GM10847 (cell line): Measurements from ENCODE around the gene AGL.

Source experiments
- POLR2A ChIP-seq: IDR thresholded peaks from 2 replicates; pipeline ENCODE4 v1.6.1; 2011; ENCODE audit not compliant: insufficient read length; ENCODE audit errors: extremely low read depth

Gene AGL

DNA sequence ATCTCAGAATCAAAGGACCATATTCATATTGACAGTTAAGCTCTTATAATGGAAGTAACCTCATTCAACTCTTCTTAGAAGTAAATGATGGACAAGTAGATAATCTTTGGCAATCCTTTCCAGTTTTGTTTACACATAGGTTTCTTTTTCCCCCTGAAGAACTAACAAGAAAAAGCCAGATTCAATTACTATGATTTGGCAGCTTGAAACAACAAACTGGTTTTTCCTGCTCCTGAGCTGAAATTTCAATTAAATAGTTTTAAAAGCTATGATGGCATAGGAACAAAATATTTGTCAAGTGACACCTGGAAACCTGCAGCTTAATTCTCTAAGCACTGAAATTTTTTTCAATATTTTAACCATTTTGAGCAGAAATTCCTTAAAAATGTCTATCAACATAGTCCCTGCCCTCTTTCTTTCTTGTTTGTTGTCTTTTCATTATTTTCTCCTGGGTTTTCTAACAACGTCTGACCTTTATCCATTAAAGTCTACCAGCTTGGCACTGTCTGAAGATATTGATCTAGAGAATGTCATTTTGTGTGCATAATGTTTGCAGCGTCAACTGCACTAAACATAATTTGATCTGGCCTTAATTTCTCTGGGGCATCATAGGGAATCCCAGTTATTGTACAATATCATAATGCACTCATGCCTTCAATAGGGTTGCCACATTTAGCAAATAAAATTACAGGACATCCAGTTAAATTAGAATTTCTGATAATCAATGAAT, 115.7 kb downstream of the AGL start:
- no peak for TF ChIP-seq POLR2A

DNA sequence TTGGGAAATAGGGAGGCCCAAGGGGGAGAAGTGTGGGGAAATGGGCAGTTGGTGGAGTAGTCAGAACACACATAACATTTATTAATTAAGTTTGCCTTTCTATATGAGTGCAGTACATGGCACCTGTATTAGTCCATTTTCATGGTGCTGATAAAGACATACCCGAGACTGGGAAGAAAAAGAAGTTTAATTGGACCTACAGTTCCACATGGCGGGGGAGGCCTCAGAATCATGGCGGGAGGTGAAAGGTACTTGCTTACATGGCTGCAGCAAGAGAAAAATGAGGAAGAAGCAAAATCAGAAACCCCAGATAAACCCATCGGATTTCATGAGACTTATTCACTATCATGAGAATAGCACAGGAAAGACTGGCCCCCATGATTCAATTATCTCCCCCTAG, 118.1 kb downstream of the AGL start:
- no peak for TF ChIP-seq POLR2A

DNA sequence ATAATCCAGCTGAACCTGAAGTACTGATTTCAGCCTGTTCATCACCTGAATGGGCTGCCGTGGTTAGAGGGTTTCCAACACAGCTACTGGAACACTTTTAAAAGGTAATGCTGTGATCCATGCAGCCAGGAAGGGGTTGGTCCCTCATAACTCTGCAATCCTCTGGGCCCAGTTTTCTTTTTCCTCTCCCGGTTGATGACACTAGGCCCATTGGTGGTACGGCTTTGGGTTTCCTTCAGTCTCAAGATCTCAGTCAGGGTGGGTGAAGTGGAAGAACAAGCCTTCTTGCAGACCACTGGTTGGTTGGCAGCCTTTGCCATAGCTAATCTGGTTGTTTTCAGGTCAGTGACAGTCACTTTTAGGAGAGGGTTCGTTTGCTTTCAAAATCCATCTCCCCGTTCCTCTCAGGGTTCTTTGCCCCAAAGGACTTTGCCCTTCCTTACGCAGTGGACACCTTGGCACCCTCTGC, 119.1 kb downstream of the AGL start:
- TF ChIP-seq POLR2A = no peak

DNA sequence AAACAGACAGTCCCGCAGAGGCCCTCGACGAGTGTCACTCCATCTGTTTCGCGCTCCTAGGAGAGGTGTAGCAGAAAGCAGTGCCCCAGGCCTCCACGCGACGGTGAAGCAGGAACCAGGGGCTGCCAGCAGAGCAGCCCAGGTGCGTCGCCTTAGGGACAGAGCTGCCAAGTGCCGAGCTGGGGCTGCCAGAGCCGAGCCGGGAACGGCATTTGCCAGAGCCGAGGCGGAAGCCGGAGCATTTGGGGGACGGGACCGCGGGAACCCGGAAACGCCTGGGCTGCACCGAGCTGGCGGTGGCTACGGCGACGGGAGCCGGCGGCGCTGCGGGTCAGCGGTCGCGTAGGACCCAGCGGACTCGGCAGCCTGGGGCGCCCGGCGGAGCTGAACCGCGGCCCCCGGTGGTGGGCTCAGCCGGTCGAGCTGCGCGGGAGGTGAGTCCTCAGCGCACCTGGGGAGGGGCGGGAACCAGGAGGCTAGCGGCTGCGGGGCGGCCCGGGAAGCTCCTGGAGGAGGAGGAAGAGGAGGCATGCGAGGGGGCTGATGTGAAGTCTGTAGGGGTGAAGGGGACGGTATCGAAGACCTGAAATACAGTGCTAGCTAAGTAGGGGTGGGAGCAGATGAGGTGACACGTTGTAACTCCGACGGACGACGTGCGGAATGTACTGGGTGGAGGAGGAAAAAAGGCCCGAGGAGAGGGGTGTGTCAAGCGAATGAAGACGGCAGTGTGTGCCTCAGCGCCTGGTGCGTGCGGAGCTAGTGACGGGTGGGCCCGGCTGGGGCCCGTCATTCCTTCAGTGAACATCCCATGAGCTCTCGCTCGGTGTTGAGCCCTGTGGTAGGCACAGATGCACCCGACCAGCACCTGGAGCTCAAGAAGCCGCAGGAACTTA, 119.8 kb downstream of the AGL start, which contains the start of gene SLC35A3:
TSS of gene SLC35A3 (plus strand) at position 268 of the 893 bp plus-strand sequence. CDS start 23,559 bp downstream, outside the sequence.
- TF ChIP-seq POLR2A = peak; percentile 58

DNA sequence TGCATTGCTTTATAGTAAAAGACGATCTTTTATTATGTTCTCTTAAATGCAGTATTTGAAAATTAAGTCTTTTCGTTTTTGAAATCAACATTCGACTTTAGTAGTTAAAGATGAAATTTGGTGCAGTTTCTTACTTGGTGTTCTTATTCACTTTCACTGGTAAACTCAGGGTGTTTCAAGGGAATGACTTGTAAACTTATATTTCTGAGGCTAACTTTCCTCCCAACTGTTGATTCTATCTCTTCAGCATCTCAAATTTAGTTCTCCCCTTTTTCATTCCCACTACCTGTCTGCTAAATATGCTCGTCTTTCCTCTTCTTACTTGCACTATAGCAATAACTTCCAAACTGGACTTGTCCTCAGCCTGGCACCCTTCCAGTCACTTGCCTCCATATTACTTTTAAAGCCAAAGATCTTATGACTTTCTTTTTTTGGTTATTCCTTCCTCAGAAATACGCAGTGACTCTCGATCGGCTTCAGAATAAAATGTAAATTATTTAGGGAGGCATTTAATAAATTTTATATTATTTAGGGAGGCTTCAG, 120.6 kb downstream of the AGL start:
- no peak for TF ChIP-seq POLR2A
